ENCODE measurements around the gene PADI1.

GRCh38 chr1:17265950-17266349 lies 61.0 kb downstream of the PADI1 start:
- TF ChIP-seq CTCF (IDR thresholded peaks at IDR 0.05; ENCODE audit: insufficient read depth, low read length), result no peak
- no peak for TF ChIP-seq REST (IDR thresholded peaks at IDR 0.05; ENCODE audit: insufficient replicate concordance, low read depth)
- no peak for TF ChIP-seq GABPA (IDR thresholded peaks at IDR 0.05; ENCODE audit: low read depth)
- no peak for TF ChIP-seq SPI1 (IDR thresholded peaks at IDR 0.05; ENCODE audit: borderline replicate concordance, low read depth)
- no peak for TF ChIP-seq POLR2AphosphoS5 (IDR thresholded peaks at IDR 0.05; ENCODE audit: low read depth)

All from HL-60 (cell line).